A549 (cell line): ENCODE results near the gene ALPG. TPM values are rescaled to one million over a fixed set of nuclear protein-coding genes. Genes with fewer than 3 reads are reported as not detected.

Source experiments
- ATAC-seq, 2 experiments: fragments of 200-7000 bp in 1 of 2; fragments of >200 bp in 1 of 2; cut with Nextera tagmentation in 1 of 2; cut with Tn5 transposase in 1 of 2; 3 replicates each; pipeline versions ENCODE4 v1.8.0 to v1.9.1; 2018 to 2020; ENCODE audit warnings: mild to moderate bottlenecking in 1 of 2, moderate library complexity in 1 of 2
- CTCF ChIA-PET: fragments of 300-600 bp; sonication (Branson Sonifier 250); formaldehyde crosslinking; extraction: SDS; loops from one replicate; lab custom pipeline; 2021; ENCODE audit warnings: antibody characterized with exemption, inconsistent platforms; lab: Yijun Ruan, JAX
- POLR2A ChIA-PET: fragments of 350-600 bp; formaldehyde crosslinking; extraction: SDS; loops from one replicate; lab custom pipeline; 2021; ENCODE audit warnings: antibody characterized with exemption, inconsistent platforms; lab: Yijun Ruan, JAX
- DNase-seq, 2 experiments: peaks; one replicate each; pipeline versions ENCODE4 v3.0.0 to v3.0.0-alpha.2; 2011 to 2016; ENCODE audit warnings: low read depth in 1 of 2, low spot score in 1 of 2
- FAIRE-seq: peaks from 2 replicates; lab custom pipeline; 2011; peaks lifted over from hg19 to GRCh38; lab: Jason Lieb, UNC
- H3K27ac ChIP-seq, 2 experiments: fragments of >200 bp; sonication (Bioruptor Twin); formaldehyde crosslinking; 3 replicates each; pipeline ENCODE4 v1.5.1; 2016 to 2017
- H3K4me1 ChIP-seq: fragments of >200 bp; sonication (Bioruptor Twin); formaldehyde crosslinking; 3 replicates; pipeline ENCODE4 v1.6.1; 2016
- H3K4me2 ChIP-seq: fragments of >200 bp; sonication (Bioruptor Twin); formaldehyde crosslinking; 3 replicates; pipeline ENCODE4 v1.6.1; 2016
- H3K4me3 ChIP-seq: fragments of >200 bp; sonication (Bioruptor Twin); formaldehyde crosslinking; 3 replicates; pipeline ENCODE4 v1.5.1; 2016
- H3K9me3 ChIP-seq: fragments of >200 bp; sonication (Bioruptor Twin); formaldehyde crosslinking; 3 replicates; pipeline ENCODE4 v1.6.1; 2016
- CBX2 ChIP-seq: fragments of 200-600 bp; sonication (generic); IDR thresholded peaks from 2 replicates; pipeline ENCODE4 v1.6.1; 2016; ENCODE audit warnings: low read depth, mild to moderate bottlenecking, borderline replicate concordance
- CBX8 ChIP-seq: fragments of 200-600 bp; sonication (generic); IDR thresholded peaks from 2 replicates; pipeline ENCODE4 v1.6.1; 2016
- EHF ChIP-seq: fragments of 250-450 bp; sonication (Bioruptor Pico); IDR thresholded peaks from 2 replicates; pipeline ENCODE4 v1.5.0; 2020; ENCODE audit warnings: mild to moderate bottlenecking
- EHMT2 ChIP-seq: fragments of 200-600 bp; sonication (generic); IDR thresholded peaks from 2 replicates; pipeline ENCODE4 v1.6.1; 2016; ENCODE audit warnings: antibody characterized with exemption, low read depth, mild to moderate bottlenecking, moderate library complexity
- EP300 ChIP-seq, 2 experiments: fragments of >200 bp; sonication (Bioruptor Twin); formaldehyde crosslinking; IDR thresholded peaks; 2 replicates in 1 of 2; 3 replicates in 1 of 2; pipeline ENCODE4 v1.6.1; 2016 to 2017
- FOSB ChIP-seq: fragments of 250-450 bp; sonication (Bioruptor Pico); IDR thresholded peaks from 2 replicates; pipeline ENCODE4 v1.5.0; 2020; ENCODE audit warnings: mild to moderate bottlenecking, moderate library complexity
- FOSL2 ChIP-seq, 2 experiments: fragments of 450-650 bp in 1 of 2; fragments of >200 bp in 1 of 2; sonication (Bioruptor Twin) in 1 of 2; formaldehyde crosslinking; IDR thresholded peaks; 2 replicates each; pipeline versions ENCODE4 v1.5.0 to v1.6.1; 2016 to 2020; ENCODE audit warnings: mild to moderate bottlenecking in 1 of 2, moderate library complexity in 1 of 2
- HOXA7 ChIP-seq: fragments of 250-450 bp; sonication (Bioruptor Pico); IDR thresholded peaks from 2 replicates; pipeline ENCODE4 v1.5.0; 2020; ENCODE audit warnings: mild to moderate bottlenecking, moderate library complexity
- HOXB13 ChIP-seq: fragments of 250-450 bp; sonication (Bioruptor Pico); IDR thresholded peaks from 2 replicates; pipeline ENCODE4 v1.5.0; 2020; ENCODE audit warnings: low read depth, mild to moderate bottlenecking, moderate library complexity
- JUN ChIP-seq, 2 experiments: fragments of >200 bp; sonication (Bioruptor Twin); formaldehyde crosslinking; IDR thresholded peaks; 2 replicates in 1 of 2; 3 replicates in 1 of 2; pipeline ENCODE4 v1.6.1; 2016 to 2017
- JUNB ChIP-seq: fragments of >200 bp; sonication (Bioruptor Twin); formaldehyde crosslinking; IDR thresholded peaks from 2 replicates; pipeline ENCODE4 v1.6.1; 2016
- KDM1A ChIP-seq: fragments of 200-600 bp; sonication (generic); IDR thresholded peaks from 2 replicates; pipeline ENCODE4 v1.6.1; 2016; ENCODE audit warnings: low read depth, mild to moderate bottlenecking
- MAZ ChIP-seq: fragments of 150-350 bp; IDR thresholded peaks from 2 replicates; pipeline ENCODE4 v1.6.1; 2014; ENCODE audit warnings: antibody characterized with exemption, low read depth, low read length, borderline replicate concordance
- NPAS2 ChIP-seq: fragments of 250-450 bp; sonication (Bioruptor Pico); IDR thresholded peaks from 2 replicates; pipeline ENCODE4 v1.8.0; 2022; ENCODE audit warnings: mild to moderate bottlenecking, moderate library complexity, borderline replicate concordance
- NR3C1 ChIP-seq: fragments of >200 bp; sonication (Bioruptor Twin); formaldehyde crosslinking; IDR thresholded peaks from 3 replicates; pipeline ENCODE4 v1.6.1; 2017
- PHF8 ChIP-seq: fragments of 200-600 bp; sonication (generic); IDR thresholded peaks from 2 replicates; pipeline ENCODE4 v1.6.1; 2016; ENCODE audit warnings: low read depth, mild to moderate bottlenecking, antibody characterized with exemption, moderate library complexity, borderline replicate concordance
- RARB ChIP-seq: fragments of 250-450 bp; sonication (Bioruptor Pico); IDR thresholded peaks from 2 replicates; pipeline ENCODE4 v1.8.0; 2021; ENCODE audit warnings: mild to moderate bottlenecking, moderate library complexity
- RFX5 ChIP-seq: fragments of 450-650 bp; IDR thresholded peaks from 2 replicates; pipeline ENCODE4 v1.7.1; 2014; ENCODE audit warnings: antibody characterized with exemption, mild to moderate bottlenecking, moderate library complexity
- SMC3 ChIP-seq: fragments of >200 bp; sonication (Bioruptor Twin); formaldehyde crosslinking; IDR thresholded peaks from 3 replicates; pipeline ENCODE4 v1.6.1; 2018; ENCODE audit warnings: inconsistent platforms
- SREBF2 ChIP-seq: fragments of 450-650 bp; IDR thresholded peaks from 2 replicates; pipeline ENCODE4 v1.6.1; 2014; ENCODE audit warnings: mild to moderate bottlenecking, moderate library complexity
- TFCP2L1 ChIP-seq: fragments of 250-450 bp; sonication (Bioruptor Pico); IDR thresholded peaks from 2 replicates; pipeline ENCODE4 v1.5.0; 2021; ENCODE audit warnings: mild to moderate bottlenecking
- ZC3H11A ChIP-seq: fragments of 450-650 bp; IDR thresholded peaks from 2 replicates; pipeline ENCODE4 v1.6.1; 2014; ENCODE audit warnings: antibody characterized with exemption, mild to moderate bottlenecking
- ZFP36 ChIP-seq: fragments of 450-650 bp; IDR thresholded peaks from 2 replicates; pipeline ENCODE4 v1.6.1; 2014; ENCODE audit warnings: borderline replicate concordance; ENCODE audit not compliant: partially characterized antibody
- ZNF302 ChIP-seq: fragments of 250-450 bp; sonication (Bioruptor Pico); IDR thresholded peaks from 2 replicates; pipeline ENCODE4 v1.9.0; 2021; ENCODE audit warnings: inconsistent platforms, mild to moderate bottlenecking, moderate library complexity
- ZSCAN20 ChIP-seq: fragments of 250-450 bp; sonication (Bioruptor Pico); IDR thresholded peaks from 2 replicates; pipeline ENCODE4 v1.8.0; 2022; ENCODE audit warnings: mild to moderate bottlenecking, moderate library complexity
- WGBS: methylation state at CpG from one replicate; pipeline ENCODE4 v1.1.6; 2017; ENCODE audit errors: missing lambda C conversion rate; 5-methylcytosine and 5-hydroxymethylcytosine counted together
- polyA minus RNA-seq: library from RNA; depleted of rRNA, polyadenylated mRNA; stranded (reverse); fragments of >200 nt; gene quantifications from 2 replicates; pipeline ENCODE4 v1.2.3, GENCODE V29; 2011; rRNA and poly(A)+ RNA removed
- polyA plus RNA-seq, 4 experiments: library from polyadenylated mRNA; depleted of rRNA in 3 of 4; stranded (reverse); fragments of >200 nt; fragmentation: RNase III in 1 of 4; extraction: RNeasy Plus Mini Kit Qiagen cat#74134 plus additional on column Dnase treatment in 1 of 4; gene quantifications; 2 replicates in 3 of 4; 3 replicates in 1 of 4; pipeline ENCODE4 v1.2.3, GENCODE V29; 2011 to 2017
- TF ChIP-seq, protein P1 (sequence below): fragments of 250-450 bp; sonication (Bioruptor Pico); IDR thresholded peaks from 2 replicates; pipeline ENCODE4 v1.5.0; 2020; ENCODE audit warnings: low read depth, mild to moderate bottlenecking, moderate library complexity
- TF ChIP-seq, protein P2 (sequence below): IDR thresholded peaks from 2 replicates; pipeline ENCODE4 v1.6.1; 2012
- TF ChIP-seq, protein P3 (sequence below): fragments of 450-650 bp; IDR thresholded peaks from 2 replicates; pipeline ENCODE4 v1.6.1; 2014; ENCODE audit warnings: antibody characterized with exemption
- TF ChIP-seq, protein P4 (sequence below): fragments of >200 bp; sonication (Bioruptor Twin); formaldehyde crosslinking; IDR thresholded peaks from 3 replicates; pipeline ENCODE4 v1.6.1; 2016

The ALPG gene
- polyA plus RNA-seq (2011; rRNA removed) (0.17 and 0.18 TPM in 2 replicates), polyA plus RNA-seq (2017; fragmentation: RNase III; extraction: RNeasy Plus Mini Kit Qiagen cat#74134 plus additional on column Dnase treatment) (0.04 to 0.07 TPM in 2 of 3 replicates, not detected in the other), polyA minus RNA-seq (0.08 and 0.15 TPM in 2 replicates)
- 0.08 and 0.12 TPM in 2 replicates for polyA plus RNA-seq (2012; cell fraction: cytosol; rRNA removed)
- 0.24 and 0.30 TPM in 2 replicates for polyA plus RNA-seq (2012; cell fraction: nucleus; rRNA removed)

DNA sequence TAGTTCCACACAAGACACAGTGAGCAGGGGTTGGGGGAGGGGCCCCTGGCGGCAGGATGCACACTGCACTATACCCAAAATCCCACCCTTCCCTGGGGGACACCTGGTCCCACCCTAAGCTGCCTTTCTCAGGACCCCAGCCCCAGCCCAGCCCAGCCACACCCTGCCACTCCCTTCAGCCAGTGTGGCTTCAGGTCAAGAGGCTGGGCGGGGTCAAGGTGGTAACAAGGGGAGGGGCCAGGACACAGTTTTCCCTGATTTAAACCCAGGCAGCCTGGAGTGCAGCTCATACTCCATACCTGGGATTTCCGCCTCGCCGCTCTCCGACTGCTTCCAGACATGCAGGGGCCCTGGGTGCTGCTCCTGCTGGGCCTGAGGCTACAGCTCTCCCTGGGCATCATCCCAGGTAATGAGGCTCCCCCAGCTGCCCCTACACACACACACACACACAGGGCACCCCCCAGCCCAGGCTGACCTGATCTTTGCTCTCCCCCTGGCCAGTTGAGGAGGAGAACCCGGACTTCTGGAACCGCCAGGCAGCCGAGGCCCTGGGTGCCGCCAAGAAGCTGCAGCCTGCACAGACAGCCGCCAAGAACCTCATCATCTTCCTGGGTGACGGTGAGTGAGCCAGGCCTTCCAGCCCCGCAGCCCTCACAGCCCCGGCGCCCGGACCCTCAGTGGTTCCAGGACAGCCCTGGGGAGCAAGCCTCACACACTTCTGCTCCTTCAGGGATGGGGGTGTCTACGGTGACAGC is at the start of gene ALPG:
Gene ALPG (plus strand): TSS at position 289 of the 755 bp plus-strand sequence. CDS start 51 bp downstream, at position 340.
- H3K4me1 ChIP-seq: no peaks in the 10 kb centered on the region
- no peak within 1 kb of the TSS for H3K4me2 ChIP-seq
- no peak for DNase-seq
- 79% methylated on average over 13 of the region's 17 CpGs for WGBS
- CTCF ChIA-PET: no interaction called here
- TF ChIP-seq FOSB (CRISPR knock-in tag) (no peak), ZSCAN20 (no peak), JUNB (no peak), JUN (IDR thresholded peaks at IDR 0.05) (no peak), ZFP36 (no peak), EHMT2 (no peak), ZC3H11A (no peak), HOXA7 (CRISPR knock-in tag) (no peak), ZNF302 (no peak), SMC3 (no peak), SREBF2 (no peak), RFX5 (no peak), EHF (CRISPR knock-in tag) (no peak), KDM1A (no peak), RARB (CRISPR knock-in tag) (no peak)
- TF ChIP-seq, protein P1, sequence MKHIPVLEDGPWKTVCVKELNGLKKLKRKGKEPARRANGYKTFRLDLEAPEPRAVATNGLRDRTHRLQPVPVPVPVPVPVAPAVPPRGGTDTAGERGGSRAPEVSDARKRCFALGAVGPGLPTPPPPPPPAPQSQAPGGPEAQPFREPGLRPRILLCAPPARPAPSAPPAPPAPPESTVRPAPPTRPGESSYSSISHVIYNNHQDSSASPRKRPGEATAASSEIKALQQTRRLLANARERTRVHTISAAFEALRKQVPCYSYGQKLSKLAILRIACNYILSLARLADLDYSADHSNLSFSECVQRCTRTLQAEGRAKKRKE (CRISPR knock-in tag): no peak
- TF ChIP-seq, protein P2, sequence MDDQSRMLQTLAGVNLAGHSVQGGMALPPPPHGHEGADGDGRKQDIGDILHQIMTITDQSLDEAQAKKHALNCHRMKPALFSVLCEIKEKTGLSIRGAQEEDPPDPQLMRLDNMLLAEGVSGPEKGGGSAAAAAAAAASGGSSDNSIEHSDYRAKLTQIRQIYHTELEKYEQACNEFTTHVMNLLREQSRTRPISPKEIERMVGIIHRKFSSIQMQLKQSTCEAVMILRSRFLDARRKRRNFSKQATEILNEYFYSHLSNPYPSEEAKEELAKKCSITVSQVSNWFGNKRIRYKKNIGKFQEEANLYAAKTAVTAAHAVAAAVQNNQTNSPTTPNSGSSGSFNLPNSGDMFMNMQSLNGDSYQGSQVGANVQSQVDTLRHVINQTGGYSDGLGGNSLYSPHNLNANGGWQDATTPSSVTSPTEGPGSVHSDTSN: no peak
- TF ChIP-seq, protein P3, sequence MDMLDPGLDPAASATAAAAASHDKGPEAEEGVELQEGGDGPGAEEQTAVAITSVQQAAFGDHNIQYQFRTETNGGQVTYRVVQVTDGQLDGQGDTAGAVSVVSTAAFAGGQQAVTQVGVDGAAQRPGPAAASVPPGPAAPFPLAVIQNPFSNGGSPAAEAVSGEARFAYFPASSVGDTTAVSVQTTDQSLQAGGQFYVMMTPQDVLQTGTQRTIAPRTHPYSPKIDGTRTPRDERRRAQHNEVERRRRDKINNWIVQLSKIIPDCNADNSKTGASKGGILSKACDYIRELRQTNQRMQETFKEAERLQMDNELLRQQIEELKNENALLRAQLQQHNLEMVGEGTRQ: no peak
- TF ChIP-seq, all 56 proteins: peak for 0
- POLR2A ChIA-PET: no interaction called here
- ATAC-seq (0 out of 6 replicates have a peak, but pooled peaks of 1 of the 2 experiments have one; percentile 35), FAIRE-seq (no peak)
- H3K9me3 ChIP-seq: no peaks in the 10 kb centered on the region
- H3K27ac ChIP-seq: no peak within 1 kb of the TSS
- no peak within 1 kb of the TSS for H3K4me3 ChIP-seq

- TF ChIP-seq CBX8: no peak
- no peak for TF ChIP-seq JUNB
- TF ChIP-seq TFCP2L1 (CRISPR knock-in tag): no peak
- no peak for TF ChIP-seq ZFP36
- no peak for TF ChIP-seq CBX2
- no peak for TF ChIP-seq EHF (CRISPR knock-in tag)
- TF ChIP-seq, protein P4, sequence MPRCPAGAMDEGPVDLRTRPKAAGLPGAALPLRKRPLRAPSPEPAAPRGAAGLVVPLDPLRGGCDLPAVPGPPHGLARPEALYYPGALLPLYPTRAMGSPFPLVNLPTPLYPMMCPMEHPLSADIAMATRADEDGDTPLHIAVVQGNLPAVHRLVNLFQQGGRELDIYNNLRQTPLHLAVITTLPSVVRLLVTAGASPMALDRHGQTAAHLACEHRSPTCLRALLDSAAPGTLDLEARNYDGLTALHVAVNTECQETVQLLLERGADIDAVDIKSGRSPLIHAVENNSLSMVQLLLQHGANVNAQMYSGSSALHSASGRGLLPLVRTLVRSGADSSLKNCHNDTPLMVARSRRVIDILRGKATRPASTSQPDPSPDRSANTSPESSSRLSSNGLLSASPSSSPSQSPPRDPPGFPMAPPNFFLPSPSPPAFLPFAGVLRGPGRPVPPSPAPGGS: no peak
- no peak for TF ChIP-seq MAZ
- TF ChIP-seq EP300 (IDR thresholded peaks at IDR 0.05): no peak
- TF ChIP-seq FOSL2 (IDR thresholded peaks at IDR 0.05): no peak
- TF ChIP-seq FOSL2 (CRISPR knock-in tag; IDR thresholded peaks at IDR 0.05): no peak
- no peak for TF ChIP-seq PHF8
- TF ChIP-seq NR3C1: no peak
- TF ChIP-seq HOXB13: no peak
- no peak for TF ChIP-seq NPAS2
- FAIRE-seq (no peak), ATAC-seq (no peak), DNase-seq (no peak)
- no peak overlapping the region for H3K4me3 ChIP-seq
- H3K9me3 ChIP-seq: no peaks in the 10 kb centered on the region
- ChIA-PET CTCF (interaction anchor here (1.4 to 1.9 kb wide), 2 partner anchors 24 to 437 kb away, joined by 3 to 6 read pairs; no protein-coding TSS in a partner anchor), POLR2A (no interaction called here)
- H3K27ac ChIP-seq: no peak overlapping the region
- peaks cover 4% of the 10 kb centered on the region; the same call in 2 of the 3 replicates for H3K4me1 ChIP-seq
- 71% methylated on average over 5 of the region's 5 CpGs for WGBS
- H3K4me2 ChIP-seq: no peak overlapping the region
Measured at GRCh38 chr2:232361646-232362045, 45.0 kb upstream of the ALPG start.
